SW 1271 (cell line): Measurements from ENCODE around the gene APOL1.
"Not testable (repeated sequence)": the region's sequence is repeated elsewhere in the genome, so short reads cannot be mapped to it uniquely, and the experiment has no call there.

Source experiments
- DNase-seq, 2 experiments: peaks; one replicate each; lab custom pipeline; 2025; lab: John Stamatoyannopoulos, UW

The APOL1 gene

DNA sequence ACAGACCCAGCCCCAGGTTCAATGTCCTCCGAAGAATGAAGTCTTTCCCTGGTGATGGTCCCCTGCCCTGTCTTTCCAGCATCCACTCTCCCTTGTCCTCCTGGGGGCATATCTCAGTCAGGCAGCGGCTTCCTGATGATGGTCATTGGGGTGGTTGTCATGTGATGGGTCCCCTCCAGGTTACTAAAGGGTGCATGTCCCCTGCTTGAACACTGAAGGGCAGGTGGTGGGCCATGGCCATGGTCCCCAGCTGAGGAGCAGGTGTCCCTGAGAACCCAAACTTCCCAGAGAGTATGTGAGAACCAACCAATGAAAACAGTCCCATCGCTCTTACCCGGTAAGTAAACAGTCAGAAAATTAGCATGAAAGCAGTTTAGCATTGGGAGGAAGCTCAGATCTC is 14.1 kb downstream of the APOL1 start:
- no peak for DNase-seq

GRCh38 chr22:36267896-36268485 is 15.1 kb downstream of the APOL1 start:
- DNase-seq = no peak

- DNase-seq = not testable (repeated sequence)
Measured at GRCh38 chr22:36271231-36271630, 18.3 kb downstream of the APOL1 start.

DNA sequence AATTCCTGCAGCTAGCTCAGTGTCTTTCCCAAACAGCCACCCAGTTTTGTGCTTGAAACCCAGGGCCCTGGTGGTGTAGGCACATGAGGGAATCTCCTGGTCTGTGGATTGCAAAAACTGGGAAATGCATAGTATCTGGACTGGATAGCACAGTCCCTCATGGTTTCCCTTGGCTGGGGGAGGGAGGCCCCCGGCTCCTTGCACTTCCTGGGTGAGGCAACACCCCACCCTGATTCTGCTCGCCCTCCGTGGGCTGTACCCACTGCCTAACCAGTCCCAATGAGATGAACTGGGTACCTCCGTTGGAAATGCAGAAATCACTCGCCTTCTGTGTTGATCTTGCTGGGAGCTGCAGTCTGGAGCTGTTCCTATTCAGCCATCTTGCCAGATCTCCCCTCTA is 19.0 kb downstream of the APOL1 start:
- DNase-seq = not testable (repeated sequence)

DNA sequence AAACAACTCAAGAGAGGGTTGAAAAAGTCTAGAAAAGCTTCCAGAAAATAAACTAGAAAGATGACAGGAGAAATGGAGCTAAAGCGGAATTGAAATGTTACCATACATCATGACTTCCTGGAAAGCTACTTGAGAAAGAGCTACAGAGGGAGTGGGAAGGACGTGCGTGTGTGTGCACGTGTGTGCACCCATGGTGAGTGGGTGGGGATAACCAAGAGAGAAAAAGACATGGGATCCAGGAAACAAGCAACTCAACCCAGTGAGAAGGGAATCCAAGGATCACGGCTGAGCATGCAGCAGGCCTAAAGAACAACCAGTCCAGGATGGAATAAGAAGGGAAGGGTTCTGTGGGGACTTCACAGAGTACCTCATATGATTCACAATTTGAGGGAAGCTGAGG is 21.6 kb downstream of the APOL1 start:
- no peak for DNase-seq

DNA sequence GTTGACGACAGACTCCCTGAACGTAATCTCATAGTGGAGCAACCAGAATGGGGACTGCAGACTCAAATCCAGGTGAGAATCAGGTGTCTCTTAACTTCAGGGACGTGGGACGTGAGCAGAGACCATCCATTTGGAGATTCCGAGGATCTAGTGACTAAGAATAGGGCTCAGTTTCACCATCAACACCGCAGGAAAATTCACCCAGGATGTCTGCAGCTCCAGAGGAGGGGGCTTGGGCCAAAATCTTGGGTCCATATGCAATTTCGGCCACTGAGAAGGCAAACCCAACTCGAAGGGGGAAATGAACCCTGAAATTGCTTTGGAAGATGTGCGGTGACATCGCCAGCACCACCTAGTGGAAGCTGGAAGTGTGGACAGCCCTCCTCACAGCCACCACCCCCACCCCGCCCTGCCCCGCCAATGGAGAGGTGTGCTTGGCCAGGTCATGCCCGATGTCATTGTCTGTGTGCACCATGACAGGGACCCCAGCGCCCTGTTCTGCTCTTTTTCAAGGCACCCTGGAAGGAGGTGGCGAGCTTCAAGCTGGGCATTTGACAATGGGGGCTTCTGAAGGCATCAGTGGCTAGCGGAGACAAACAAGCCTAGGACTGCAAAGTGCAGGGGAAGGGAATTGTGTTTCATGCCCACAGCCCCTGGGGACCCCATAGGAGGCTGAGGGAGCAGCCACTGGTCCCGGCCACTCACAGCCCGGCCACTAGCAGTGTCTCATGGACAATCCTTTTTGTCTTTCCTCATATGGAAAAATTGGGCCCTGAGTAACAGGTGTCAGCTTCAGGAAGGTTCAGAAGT is 24.8 kb downstream of the APOL1 start:
- DNase-seq = peak in 1 of 2 experiments; percentile 20

DNA sequence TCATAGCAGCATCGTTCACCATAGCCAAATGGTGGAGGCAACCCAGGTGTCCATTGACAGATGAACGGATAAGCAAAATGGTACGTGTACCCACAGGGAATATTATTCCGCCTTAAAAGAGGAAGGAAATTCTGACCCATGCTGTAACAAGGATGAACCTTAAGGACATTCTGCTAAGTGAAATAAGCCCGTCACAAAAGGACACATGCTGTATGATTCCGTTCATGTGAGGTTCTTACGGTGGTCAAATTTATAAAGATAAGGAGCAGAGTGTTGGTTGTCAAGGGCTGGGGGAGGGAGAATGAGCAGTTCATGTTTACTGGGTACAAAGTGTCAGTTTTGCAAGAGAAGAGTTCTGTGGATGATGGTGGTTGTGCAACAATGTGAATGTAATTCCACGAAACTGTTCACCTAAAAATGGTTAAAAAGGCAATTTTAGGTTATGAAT is 26.3 kb downstream of the APOL1 start:
- DNase-seq = no peak

DNA sequence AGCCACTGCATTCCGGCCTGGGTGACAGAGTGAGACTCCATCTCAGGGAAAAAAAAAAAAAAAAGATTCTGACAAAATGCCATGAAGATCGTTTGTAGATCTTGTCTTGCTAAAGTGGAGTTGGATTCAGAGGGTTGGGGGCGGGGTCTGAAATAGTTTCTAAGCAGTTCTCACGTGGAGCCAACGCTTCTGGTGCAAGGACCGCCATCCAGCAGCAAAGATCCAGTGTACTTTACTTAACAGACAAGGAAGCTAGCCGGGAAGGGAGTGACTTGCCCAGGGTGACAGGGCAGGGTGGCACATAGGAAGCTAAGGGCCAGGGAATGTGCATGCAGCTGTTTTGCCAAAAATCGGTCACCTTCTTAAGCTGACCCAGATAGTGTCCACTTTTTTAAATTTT is 27.4 kb downstream of the APOL1 start:
- no peak for DNase-seq

DNA sequence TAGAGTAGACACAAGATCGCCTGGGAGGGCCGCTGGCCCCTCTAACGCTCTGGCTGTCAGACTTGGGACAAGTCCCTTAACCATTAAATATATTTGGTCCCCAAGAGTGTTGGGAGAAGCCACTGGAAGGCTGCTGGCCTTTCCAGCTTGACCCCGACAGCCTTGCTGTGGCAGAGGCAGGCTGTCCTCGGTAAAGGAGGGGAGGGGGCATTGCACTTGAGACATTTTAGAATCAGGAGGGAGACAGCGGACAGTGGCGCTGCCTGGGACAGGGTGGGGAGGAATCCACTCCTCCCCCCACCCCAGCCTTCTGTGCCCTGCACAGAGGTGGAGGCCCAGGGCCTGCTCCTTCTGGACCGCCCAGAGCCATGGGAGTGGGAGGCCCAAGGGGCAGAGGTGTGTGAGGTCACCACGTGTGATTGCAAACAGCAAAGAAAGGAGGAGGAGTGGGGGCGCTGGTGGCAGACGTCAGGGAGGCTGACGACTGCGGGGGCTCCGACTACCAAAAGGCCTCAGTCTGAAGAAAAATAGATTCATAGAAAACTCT is 28.9 kb downstream of the APOL1 start:
- no peak for DNase-seq

DNA sequence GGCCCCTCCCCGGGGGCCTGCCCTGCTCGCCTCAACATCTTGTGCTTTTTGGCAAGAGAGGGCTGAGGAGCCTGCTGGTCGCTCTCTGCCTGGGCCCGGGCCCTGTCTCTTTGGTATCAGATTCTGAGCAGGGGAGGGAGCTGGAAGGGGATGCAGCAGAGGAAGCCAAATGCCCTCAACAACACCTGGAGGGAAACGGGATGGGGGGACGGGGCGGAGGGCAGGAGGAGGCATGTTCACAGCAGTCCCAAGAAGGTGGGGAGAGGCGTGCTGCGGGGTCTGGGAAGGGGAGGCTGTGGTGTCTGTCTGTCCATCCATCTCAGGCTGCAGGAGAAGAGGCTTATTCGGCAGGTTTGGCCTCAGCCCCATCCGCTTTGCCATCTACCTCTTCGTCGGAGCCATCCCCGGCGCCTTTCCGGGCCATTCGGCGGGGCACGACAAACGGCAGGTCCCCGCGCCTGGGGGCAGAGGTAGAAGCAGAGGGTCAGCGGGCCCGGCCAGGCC is 29.4 kb downstream of the APOL1 start:
- DNase-seq = no peak

DNA sequence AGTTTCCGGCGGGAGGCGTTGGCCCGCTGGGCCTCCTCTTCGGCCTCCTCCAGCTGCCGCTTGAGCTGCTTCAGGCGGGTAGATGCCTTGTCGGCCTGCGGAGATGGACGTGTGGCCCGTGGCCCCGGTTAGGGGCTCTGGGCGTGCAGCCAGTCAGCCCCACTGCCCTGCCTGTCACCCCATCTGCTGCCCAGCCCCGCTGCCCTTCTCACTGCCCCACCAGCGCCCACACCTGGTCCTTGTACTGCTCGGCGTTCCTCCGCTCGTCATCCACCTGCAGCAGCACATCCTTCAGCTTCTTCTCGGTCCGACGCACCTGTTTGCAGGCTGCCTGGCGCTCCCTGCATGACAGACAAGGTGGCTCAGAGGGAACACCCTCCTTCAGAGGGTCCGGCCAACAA is 31.2 kb downstream of the APOL1 start:
- no peak for DNase-seq

- DNase-seq = no peak
Measured at GRCh38 chr22:36285017-36285416, 32.1 kb downstream of the APOL1 start.

- no peak for DNase-seq
Measured at GRCh38 chr22:36285545-36285944, 32.6 kb downstream of the APOL1 start.

DNA sequence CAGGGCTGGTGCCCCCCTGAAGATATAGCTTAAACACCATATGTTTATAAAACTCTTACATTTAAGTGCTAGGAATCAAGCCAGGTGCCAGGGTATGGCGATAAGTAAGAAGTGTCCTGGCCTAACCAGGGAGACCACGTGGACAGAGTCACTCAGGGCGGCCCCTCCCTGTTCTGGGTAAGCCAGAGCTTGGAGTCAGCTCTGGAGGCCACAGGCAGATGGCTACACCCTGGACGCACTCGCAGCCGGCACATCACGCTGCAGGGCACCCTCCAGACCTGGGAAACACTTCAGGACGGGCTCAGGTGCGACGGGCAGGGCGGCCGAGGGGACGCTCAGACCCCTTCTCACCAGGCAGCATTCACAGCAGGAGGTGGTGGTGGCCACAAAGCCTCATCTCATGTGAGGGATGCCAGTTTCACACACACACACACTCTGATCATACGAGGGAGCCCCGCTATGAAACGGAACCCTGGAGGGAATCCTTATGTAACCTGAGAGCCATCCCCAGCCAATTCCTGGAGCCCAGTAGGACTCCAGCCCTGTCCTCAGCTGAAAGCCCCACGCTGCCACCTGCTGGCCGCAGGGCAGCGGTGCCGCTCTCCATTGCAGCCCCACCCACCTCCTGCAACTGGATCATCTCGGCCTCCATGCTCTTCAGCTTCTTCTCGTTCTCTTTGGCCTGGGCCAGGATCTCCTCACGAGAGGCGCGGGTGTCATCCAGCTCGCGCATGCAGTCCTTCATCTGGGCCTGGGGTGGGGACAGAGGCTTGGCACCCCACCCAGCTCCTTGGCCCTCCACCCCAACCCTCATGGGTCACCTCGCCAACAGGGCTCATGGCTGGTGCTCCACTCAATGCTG is 33.4 kb downstream of the APOL1 start:
- DNase-seq = peak in 1 of 2 experiments; percentile 32

GRCh38 chr22:36287881-36288515 is 35.1 kb downstream of the APOL1 start:
- DNase-seq = no peak

DNA sequence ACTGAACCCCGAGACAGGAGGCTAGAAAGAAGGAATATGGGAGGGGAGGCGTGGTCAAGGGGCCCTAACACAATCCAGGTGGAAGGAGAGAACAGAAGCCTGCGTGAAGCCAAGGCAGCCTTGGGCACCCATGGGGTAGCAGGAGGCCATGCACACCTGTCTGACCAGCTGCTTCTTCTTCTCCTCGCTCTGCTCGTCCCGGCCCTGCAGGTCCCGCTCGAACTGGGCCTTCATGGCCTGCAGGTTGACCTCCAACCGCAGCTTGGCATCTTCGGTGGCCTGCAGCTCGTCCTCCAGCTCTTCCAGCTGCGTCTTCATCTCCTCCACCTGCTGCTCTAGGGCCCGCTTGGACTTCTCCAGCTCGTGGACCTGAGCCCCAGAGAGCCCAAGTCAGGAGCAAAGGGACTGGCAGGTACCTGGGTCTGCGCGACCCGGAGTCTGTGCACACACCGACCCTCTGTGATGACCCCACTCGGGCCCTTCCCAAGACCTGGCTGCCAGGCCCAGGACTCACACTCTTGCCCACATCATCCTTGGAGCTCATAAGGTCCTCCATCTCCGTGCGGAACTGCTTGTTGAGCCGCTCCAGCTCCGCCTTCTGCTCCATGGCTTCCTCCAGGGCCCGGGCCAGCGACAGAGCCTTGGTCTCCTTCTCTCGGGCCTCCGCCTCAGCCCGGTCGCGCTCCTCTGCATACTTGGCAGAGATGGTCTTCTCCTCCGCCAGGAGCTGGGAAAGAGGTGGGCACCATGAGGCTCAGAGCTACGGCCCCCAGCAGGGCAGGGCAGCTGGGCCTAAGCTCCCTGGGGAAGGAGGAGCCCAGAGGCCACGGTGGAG is 35.9 kb downstream of the APOL1 start:
- no peak for DNase-seq

DNA sequence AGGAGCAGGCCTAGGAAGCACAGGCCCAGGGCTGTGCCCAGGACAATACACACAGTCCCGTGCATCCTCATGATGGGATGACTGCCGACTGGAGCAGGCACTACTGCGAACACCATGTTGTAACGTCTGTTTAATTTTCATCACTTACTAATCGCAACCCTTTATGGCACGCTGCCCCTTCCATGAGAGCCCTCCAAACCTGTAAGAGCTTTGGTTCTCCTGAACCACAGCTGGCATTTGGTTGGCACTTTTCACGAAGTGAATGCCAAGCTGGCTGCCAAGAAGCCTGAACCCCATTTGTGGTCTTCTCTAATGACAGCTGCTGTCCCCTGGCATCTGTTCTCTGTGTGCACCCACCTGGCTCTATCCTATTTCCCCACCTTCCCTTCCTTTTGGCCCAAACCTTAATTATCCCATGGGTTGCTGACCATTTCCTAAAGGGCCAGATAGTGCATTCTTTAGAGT is 36.5 kb downstream of the APOL1 start:
- no peak for DNase-seq

DNA sequence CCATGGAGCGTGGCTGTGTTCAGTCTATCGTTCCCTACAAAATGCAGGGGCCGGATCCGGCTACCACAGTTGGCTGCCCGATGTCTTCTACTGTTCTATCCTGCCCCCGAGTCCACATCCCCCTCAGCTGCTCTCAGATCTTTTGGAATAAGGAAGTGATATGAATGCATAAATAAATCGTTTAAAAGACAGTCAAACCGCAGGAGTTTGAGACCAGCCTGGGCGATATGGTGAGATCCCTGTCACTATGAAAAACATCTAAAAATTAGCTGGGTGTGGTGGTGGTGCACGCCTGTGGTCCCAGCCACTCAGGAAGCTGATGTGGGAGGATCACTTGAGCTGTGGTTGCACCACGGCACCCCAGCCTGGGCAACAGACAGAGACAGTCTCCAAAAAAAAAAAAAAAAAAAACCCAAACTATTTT is 37.0 kb downstream of the APOL1 start:
- DNase-seq = not testable (repeated sequence)

- DNase-seq = not testable (repeated sequence)
Measured at GRCh38 chr22:36290391-36291075, 37.6 kb downstream of the APOL1 start.
